Fibroblast of the aortic adventitia (primary cell): Measurements from ENCODE around the gene AGBL4. TPM values are rescaled to one million over a fixed set of nuclear protein-coding genes. Genes with fewer than 3 reads are reported as not detected.
"Not testable (repeated sequence)": the region's sequence is repeated elsewhere in the genome, so short reads cannot be mapped to it uniquely, and the experiment has no call there.

ENCODE experiments used
- DNase-seq: peaks from one replicate; pipeline ENCODE4 v3.0.0-alpha.2; 2010; ENCODE audit warnings: low read depth
- H3K4me3 ChIP-seq: 2 replicates; pipeline ENCODE4 v1.5.1; 2011; ENCODE audit warnings: low read depth, mild to moderate bottlenecking, control low read depth, low read length, moderate library complexity
- total RNA-seq: library from RNA; depleted of rRNA; stranded (reverse); fragments of >200 nt; gene quantifications from 2 replicates; pipeline ENCODE4 v1.2.3, GENCODE V29; 2012; ENCODE audit warnings: low replicate concordance
- TF ChIP-seq, protein P1 (sequence below): IDR thresholded peaks from 2 replicates; pipeline ENCODE4 v1.5.1; 2011; ENCODE audit warnings: mild to moderate bottlenecking, low read length, control low read depth, inconsistent platforms; ENCODE audit not compliant: insufficient read depth

AGBL4 gene
- total RNA-seq, 1 donor: not detected

DNA sequence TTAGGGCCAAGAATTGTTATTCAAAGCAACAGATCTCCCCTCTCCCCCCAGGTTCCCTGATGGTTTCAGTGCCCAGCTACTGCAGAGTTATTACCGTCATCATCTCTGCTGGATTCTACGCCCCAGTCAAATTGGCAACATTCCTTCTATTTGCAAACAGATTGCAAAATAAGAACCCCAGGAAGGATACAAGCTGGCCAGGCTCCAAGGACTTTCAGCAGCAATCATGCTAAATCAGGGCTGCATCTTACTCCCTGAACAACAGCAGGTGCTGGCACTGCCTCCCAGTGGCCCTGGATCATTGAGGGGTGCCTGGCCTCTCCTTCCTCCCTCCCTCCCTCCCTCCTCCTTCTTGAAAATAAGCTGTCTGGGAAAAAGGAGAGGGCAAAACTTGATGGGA is 725.5 kb downstream of the AGBL4 start:
- TF ChIP-seq, protein P1, sequence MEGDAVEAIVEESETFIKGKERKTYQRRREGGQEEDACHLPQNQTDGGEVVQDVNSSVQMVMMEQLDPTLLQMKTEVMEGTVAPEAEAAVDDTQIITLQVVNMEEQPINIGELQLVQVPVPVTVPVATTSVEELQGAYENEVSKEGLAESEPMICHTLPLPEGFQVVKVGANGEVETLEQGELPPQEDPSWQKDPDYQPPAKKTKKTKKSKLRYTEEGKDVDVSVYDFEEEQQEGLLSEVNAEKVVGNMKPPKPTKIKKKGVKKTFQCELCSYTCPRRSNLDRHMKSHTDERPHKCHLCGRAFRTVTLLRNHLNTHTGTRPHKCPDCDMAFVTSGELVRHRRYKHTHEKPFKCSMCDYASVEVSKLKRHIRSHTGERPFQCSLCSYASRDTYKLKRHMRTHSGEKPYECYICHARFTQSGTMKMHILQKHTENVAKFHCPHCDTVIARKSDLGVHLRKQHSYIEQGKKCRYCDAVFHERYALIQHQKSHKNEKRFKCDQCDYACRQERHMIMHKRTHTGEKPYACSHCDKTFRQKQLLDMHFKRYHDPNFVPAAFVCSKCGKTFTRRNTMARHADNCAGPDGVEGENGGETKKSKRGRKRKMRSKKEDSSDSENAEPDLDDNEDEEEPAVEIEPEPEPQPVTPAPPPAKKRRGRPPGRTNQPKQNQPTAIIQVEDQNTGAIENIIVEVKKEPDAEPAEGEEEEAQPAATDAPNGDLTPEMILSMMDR: no peak
- no peak overlapping the region for H3K4me3 ChIP-seq
- no peak for DNase-seq

DNA sequence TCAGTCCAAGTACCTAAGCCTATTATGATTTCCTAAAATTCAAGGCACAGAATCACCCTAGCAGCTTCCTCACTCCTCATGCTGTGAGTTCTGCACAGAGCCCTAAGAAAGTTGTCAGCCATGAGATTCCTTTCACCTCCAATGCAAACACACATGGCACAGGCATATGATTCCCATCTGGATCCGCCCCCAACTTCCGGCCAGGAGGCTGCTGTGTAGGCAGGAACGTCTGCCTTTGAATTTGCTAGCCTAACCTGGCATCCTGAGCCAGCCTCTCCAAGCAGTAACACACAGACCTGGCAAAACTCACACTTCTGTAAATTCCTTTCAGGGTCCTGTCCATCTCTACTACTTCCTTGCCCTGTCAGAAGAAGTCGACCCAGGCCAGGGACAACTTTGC is 726.0 kb downstream of the AGBL4 start:
- no peak overlapping the region for H3K4me3 ChIP-seq
- TF ChIP-seq, protein P1: no peak
- DNase-seq: no peak

GRCh38 chr1:49294539-49294938 is 729.2 kb downstream of the AGBL4 start:
- DNase-seq: no peak
- H3K4me3 ChIP-seq: no peak overlapping the region
- TF ChIP-seq, protein P1: no peak

DNA sequence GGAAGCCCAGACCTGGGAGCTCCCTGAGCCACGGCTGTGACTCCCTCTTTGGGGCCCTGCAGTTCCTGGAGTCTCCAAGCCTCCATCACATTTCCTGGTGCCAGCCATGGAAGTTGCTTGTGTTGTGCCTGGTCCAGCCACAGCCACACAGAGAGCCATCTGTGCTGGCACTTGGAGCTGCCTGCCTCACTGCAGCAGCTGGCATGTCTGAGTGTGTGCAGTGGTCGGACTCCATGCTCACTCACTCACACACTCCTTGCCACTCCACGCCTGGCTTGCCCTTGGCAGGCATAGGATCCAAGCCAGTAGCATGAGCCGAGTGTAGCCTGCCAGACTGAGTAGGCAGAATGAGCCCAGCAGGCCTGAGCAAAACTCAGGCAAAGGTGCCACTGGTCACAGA is 730.7 kb downstream of the AGBL4 start:
- no peak for DNase-seq
- no peak overlapping the region for H3K4me3 ChIP-seq
- TF ChIP-seq, protein P1: no peak

GRCh38 chr1:49257211-49258049 is 766.3 kb downstream of the AGBL4 start:
- not testable (repeated sequence) for DNase-seq, H3K4me3 ChIP-seq

- TF ChIP-seq, protein P1: no peak
- H3K4me3 ChIP-seq: no peak overlapping the region
These were observed 770.8 kb downstream of the AGBL4 start for GRCh38 chr1:49252917-49253316.

DNA sequence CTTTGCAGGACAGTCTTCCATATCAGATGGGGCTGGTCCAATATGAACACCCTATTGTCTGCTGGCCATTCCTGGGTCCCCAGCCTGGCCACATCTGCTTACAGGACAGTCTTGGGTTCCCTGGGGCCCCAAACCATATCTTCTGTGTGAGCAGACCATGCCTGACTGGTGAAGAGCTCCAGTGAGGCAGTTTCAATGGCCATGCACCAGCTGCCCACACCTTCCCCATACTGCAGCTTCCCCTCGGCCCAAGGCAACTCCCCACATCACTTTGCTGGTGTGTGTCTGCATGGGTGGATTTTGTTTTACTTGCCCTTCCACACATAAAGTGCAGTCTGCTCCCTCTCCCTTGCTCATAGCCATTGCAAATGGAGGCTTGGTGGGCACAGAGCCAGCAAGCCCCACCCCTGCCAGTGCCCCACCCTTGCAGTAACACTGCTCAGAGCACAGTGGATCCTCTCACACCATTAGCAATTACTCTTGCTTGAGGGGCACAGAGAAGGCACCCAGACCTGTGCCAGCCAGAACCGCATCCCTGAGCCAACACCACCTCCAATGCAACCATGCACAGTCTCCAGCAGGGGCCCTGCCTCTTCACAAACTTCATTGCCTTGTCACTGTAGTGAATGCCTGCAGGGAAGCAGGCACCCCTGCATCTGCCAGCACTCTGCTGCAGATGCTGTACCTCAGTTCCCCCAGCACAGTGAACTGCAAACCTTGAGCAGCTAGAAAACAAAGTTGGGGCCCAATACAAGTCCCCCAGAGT is 772.6 kb downstream of the AGBL4 start:
- TF ChIP-seq, protein P1: no peak
- DNase-seq: no peak

More at GRCh38 chr1:49252917-49253316, 770.8 kb downstream of the AGBL4 start:
- no peak for DNase-seq

More for the DNA sequence above, 772.6 kb downstream of the AGBL4 start:
- H3K4me3 ChIP-seq: no peak overlapping the region
